Measurements from ENCODE around the gene LCE2D. TPM values are rescaled to one million over a fixed set of nuclear protein-coding genes. Genes with fewer than 3 reads are reported as not detected.

Gene LCE2D
- total and polyA plus RNA-seq, 2 donors (not counting 1 experiment from before 2014, with no cell fraction given): not detected

DNA sequence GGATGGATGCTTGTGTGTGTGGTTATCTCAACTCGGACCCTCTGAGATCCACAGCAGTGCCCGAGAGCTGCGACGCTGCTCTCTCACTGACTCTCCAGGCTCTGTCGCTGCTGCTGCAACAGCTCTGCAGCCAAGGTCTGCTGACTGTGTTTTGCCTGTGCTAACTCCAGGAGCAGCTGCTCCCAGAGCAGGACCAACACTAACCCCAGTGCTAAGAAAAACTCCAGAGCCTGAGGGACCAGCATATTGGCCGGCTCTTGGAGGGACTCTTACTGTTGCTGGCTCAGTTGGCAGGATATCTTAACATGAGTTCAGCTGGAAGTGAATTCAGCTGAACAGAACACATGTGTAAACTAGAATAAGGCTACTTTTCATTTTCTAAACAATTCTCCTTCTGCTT is 16.3 kb downstream of the LCE2D start:
- Mint-ChIP-seq H3K4me1 (no peaks in the 10 kb centered on the region), H3K4me3 (no peak overlapping the region), H3K27me3 (peaks cover 27% of the 10 kb centered on the region), H3K27ac (no peak overlapping the region), H3K9me3 (ENCODE audit: insufficient read depth) (no peaks in the 10 kb centered on the region)
- no peak for ATAC-seq (ENCODE audit: low read depth)
- no peak for DNase-seq
- Histone ChIP-seq H3K27me3 (replicated peaks in 1 of 4; ENCODE audit: control extremely low read depth in 1 of 4, control insufficient read depth in 3 of 4, insufficient read depth in 4 of 4, low read length in 3 of 4) (no peaks in the 10 kb centered on the region), H3K9ac (ENCODE audit: low read length) (no peak overlapping the region), H3K4me1 (ENCODE audit: control insufficient read depth in 2 of 2, insufficient read depth in 2 of 2, low read length in 2 of 2) (no peaks in the 10 kb centered on the region), H3K36me3 (replicated peaks in 1 of 2; ENCODE audit: control extremely low read depth in 1 of 2, control insufficient read depth in 1 of 2, extremely low read depth in 1 of 2, insufficient read depth in 2 of 2, low read length in 1 of 2) (no peaks in the 10 kb centered on the region), H3K4me3 (ENCODE audit: control extremely low read depth in 1 of 5, extremely low read depth in 1 of 5, insufficient read depth in 1 of 5, low read depth in 2 of 5, low read length in 4 of 5) (no peak overlapping the region), H3K27ac (ENCODE audit: low read length in 2 of 2) (no peak overlapping the region), H2AFZ (ENCODE audit: insufficient read depth, low read depth, low read length, poor library complexity, severe bottlenecking) (no peak overlapping the region), H4K20me1 (ENCODE audit: control insufficient read depth, insufficient read depth, low read length, poor library complexity, severe bottlenecking) (no peaks in the 10 kb centered on the region), H3K79me2 (ENCODE audit: control insufficient read depth, insufficient read depth, low read length) (no peaks in the 10 kb centered on the region), H3K9me3 (ENCODE audit: control extremely low read depth in 1 of 3, control insufficient read depth in 2 of 3, insufficient read depth in 1 of 3, low read length in 2 of 3) (no peaks in the 10 kb centered on the region), H3K4me2 (replicated peaks; ENCODE audit: low read depth, low read length, poor library complexity, severe bottlenecking) (no peak overlapping the region)
- 95% methylated on average over 6 of the region's 6 CpGs for WGBS (ENCODE audit: insufficient coverage)
- ChIA-PET CTCF (no interaction called here), POLR2A (no interaction called here)
- TF ChIP-seq, protein P1, sequence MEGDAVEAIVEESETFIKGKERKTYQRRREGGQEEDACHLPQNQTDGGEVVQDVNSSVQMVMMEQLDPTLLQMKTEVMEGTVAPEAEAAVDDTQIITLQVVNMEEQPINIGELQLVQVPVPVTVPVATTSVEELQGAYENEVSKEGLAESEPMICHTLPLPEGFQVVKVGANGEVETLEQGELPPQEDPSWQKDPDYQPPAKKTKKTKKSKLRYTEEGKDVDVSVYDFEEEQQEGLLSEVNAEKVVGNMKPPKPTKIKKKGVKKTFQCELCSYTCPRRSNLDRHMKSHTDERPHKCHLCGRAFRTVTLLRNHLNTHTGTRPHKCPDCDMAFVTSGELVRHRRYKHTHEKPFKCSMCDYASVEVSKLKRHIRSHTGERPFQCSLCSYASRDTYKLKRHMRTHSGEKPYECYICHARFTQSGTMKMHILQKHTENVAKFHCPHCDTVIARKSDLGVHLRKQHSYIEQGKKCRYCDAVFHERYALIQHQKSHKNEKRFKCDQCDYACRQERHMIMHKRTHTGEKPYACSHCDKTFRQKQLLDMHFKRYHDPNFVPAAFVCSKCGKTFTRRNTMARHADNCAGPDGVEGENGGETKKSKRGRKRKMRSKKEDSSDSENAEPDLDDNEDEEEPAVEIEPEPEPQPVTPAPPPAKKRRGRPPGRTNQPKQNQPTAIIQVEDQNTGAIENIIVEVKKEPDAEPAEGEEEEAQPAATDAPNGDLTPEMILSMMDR (IDR thresholded peaks at IDR 0.05): no peak
- TF ChIP-seq EZH2 (IDR thresholded peaks at IDR 0.05; ENCODE audit: borderline replicate concordance, insufficient read depth, low read depth, low read length, poor library complexity, severe bottlenecking): no peak
- intact Hi-C loops (cut with micrococcal nuclease): no loop called here

DNA sequence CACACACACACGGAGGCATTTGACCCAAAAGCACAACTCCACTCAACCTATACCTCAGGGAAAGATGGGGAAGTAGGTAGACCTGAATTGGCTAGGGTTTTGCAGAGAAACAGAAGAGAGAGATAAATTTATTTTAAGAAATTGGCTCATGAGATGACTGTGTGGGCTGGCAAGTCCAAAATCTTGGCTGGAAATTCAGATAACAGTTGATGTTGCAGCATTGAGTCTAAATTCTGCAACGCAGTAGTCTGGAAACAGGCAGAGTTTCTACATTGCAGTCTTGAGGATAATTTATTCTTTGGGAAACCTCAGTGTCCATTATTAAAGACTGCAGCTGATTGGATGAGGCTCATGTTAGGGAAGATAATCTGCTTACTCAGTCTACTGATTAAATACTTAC is 18.4 kb downstream of the LCE2D start:
- TF ChIP-seq EZH2 (IDR thresholded peaks at IDR 0.05; ENCODE audit: borderline replicate concordance, insufficient read depth, low read depth, low read length, poor library complexity, severe bottlenecking): no peak
- TF ChIP-seq, protein P1 (IDR thresholded peaks at IDR 0.05): no peak
- Histone ChIP-seq H3K9ac (ENCODE audit: low read length) (no peak overlapping the region), H4K20me1 (ENCODE audit: control insufficient read depth, insufficient read depth, low read length, poor library complexity, severe bottlenecking) (no peaks in the 10 kb centered on the region), H3K27ac (ENCODE audit: low read length in 2 of 2) (no peak overlapping the region), H2AFZ (ENCODE audit: insufficient read depth, low read depth, low read length, poor library complexity, severe bottlenecking) (no peak overlapping the region), H3K9me3 (ENCODE audit: control extremely low read depth in 1 of 3, control insufficient read depth in 2 of 3, insufficient read depth in 1 of 3, low read length in 2 of 3) (no peaks in the 10 kb centered on the region), H3K79me2 (ENCODE audit: control insufficient read depth, insufficient read depth, low read length) (no peaks in the 10 kb centered on the region), H3K36me3 (replicated peaks in 1 of 2; ENCODE audit: control extremely low read depth in 1 of 2, control insufficient read depth in 1 of 2, extremely low read depth in 1 of 2, insufficient read depth in 2 of 2, low read length in 1 of 2) (no peaks in the 10 kb centered on the region), H3K4me3 (ENCODE audit: control extremely low read depth in 1 of 5, extremely low read depth in 1 of 5, insufficient read depth in 1 of 5, low read depth in 2 of 5, low read length in 4 of 5) (no peak overlapping the region), H3K4me1 (ENCODE audit: control insufficient read depth in 2 of 2, insufficient read depth in 2 of 2, low read length in 2 of 2) (no peaks in the 10 kb centered on the region), H3K27me3 (replicated peaks in 1 of 4; ENCODE audit: control extremely low read depth in 1 of 4, control insufficient read depth in 3 of 4, insufficient read depth in 4 of 4, low read length in 3 of 4) (peaks cover 0 to 2% (median 0%) of the 10 kb centered on the region in 4 experiments), H3K4me2 (replicated peaks; ENCODE audit: low read depth, low read length, poor library complexity, severe bottlenecking) (no peak overlapping the region)
- no peak overlapping the region for H3K27ac Mint-ChIP-seq
- ChIA-PET POLR2A (no interaction called here), CTCF (no interaction called here)
- peaks cover 28% of the 10 kb centered on the region for H3K27me3 Mint-ChIP-seq
- DNase-seq: no peak
- no peak for ATAC-seq (ENCODE audit: low read depth)
- H3K4me1 Mint-ChIP-seq: no peaks in the 10 kb centered on the region
- H3K4me3 Mint-ChIP-seq: no peak overlapping the region
- intact Hi-C loops (cut with micrococcal nuclease): no loop called here
- no peaks in the 10 kb centered on the region for H3K9me3 Mint-ChIP-seq (ENCODE audit: insufficient read depth)
- WGBS (ENCODE audit: insufficient coverage): 100% methylated on average over 1 of the region's 2 CpGs
